ENCODE results near the gene GPX3.

GPX3 gene

DNA sequence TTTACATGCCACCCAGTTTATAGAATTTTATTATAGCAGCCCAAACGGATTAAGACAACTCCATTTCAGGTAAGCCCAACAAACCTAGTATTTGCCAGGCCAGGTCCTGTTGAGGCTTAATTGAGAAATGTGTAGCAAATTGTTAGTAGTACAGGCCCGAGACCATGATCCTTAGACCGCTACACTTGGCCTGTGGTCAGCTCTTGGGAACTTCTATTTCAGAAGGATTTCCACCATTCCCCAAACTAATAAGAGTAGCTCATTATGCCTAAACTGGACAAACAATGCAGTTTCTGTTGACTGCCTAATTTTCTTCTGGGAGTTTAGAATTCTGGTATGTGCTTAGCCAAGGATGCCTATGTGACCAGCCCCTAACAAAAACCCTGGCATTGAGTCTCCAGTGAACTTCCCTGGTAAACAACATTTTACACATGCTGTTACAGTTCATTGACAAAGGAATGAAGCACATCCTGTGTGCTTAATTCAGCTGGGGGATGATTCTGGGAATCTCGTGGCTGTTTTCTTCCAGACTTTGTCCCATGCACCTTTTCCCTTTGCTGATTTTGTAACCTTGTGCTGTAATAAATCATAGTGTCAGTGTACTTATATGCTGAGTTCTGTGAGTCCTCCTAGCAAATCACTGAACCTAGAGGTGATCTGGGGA lies 5.6 kb upstream of the GPX3 start:
- no peak for DNase-seq (ENCODE audit: low read depth, low spot score)

DNA sequence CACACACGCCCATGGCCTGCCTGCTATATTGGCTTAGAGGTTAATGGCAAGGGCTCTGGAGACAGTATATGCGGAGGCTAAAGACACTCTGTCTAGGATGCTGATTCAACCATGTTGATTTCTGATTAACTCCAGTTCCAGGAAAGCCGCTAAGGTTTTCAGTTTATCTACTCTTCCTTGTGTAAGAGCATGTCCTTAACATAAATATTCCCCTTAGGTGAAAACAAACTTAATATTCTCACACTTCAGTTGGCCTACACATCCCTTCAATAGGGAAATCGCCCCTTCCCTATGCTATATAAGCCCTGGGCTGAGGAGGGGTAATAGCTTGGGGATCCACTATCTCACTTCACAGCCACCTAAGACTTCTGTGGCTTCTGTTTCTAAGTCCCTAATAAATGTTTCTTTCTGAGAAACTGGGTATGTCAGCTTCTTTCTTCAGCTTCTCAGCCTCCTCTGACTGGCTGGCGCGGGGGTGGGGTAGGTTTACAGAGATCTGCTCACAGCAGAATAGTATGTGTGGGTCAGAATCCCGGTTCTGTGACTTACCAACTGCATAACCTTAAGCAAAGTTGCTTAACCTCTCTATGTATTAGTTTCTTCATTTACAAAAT lies 4.3 kb upstream of the GPX3 start:
- DNase-seq (ENCODE audit: low read depth, low spot score) = no peak

DNA sequence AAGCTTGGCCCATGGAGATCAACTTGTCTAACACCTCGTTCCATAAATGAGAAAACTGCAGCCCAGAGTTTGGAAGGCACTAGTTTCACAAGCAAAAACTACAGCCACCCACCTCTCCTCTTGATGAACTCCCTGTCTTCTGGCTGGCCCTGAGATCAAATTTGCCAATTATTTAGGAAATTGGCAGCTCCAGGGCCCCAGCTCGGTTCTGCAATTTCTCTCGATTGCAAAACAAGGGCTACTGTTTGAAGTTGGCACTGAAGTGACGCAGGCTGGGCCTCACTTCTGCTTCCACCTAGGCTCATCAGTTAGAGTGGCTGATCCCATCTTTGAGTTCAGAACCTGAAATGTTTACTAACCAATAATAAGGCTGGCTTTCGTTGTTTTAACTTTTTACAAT lies 3.7 kb upstream of the GPX3 start:
- no peak for DNase-seq (ENCODE audit: low read depth, low spot score)

DNA sequence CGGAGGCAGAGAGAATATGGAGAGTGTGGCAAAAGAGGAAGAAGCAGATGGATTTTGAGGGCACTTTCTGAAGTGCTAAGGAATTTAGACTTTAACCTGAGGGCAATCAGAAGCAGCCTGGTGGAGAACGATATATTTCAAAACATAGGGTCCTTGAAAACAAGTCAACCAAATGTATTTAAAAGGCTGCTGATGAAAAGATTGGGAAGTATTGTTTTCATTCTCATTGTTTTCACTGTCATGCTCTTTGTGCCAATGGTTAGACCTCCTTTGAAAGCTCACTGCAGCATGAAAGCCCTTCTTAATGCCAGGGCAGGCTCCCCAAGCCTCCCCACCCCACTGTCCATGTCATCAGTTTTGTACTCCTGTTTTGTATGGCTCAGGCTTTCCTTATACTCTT lies 2.5 kb upstream of the GPX3 start:
- no peak for DNase-seq (ENCODE audit: low read depth, low spot score)

DNA sequence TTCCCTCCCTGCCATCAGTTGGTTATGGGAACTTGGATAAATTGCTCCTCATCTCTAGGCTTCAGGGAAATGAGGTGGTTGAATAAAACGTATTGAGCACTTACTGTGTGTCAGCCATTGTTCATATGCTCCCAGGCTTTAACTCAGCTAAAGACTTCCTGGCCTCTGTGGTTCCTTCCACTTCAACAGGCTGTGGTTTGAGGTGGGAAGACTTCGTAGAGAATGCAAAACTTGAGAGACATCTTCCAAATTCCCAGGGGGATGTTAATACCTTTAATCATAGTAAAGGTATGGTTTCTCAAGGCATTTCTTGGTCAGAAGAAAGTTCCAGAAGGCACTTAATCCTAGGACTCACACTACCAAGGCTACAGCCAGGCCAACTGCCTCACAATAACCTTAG lies 1.5 kb upstream of the GPX3 start:
- no peak for DNase-seq (ENCODE audit: low read depth, low spot score)

DNA sequence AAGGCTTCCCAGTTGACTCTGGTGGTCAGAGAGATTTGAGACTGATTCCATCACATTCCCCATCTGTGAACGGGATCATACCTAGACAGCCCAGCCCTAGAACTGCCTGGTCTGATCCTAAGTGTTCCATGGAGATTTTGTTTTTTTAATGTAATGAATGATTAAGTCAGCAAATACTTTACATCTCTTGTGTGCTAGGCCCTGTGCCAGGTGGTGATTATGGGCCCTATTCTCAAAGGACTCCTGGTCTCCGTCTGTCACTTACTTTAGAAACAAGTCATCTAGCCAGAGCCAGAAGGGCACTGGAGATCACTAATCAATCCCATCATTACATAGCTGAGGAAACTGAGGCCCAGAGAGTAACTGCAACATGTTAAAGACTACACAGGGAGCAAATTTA lies 1.1 kb upstream of the GPX3 start:
- no peak for DNase-seq (ENCODE audit: low read depth, low spot score)

DNA sequence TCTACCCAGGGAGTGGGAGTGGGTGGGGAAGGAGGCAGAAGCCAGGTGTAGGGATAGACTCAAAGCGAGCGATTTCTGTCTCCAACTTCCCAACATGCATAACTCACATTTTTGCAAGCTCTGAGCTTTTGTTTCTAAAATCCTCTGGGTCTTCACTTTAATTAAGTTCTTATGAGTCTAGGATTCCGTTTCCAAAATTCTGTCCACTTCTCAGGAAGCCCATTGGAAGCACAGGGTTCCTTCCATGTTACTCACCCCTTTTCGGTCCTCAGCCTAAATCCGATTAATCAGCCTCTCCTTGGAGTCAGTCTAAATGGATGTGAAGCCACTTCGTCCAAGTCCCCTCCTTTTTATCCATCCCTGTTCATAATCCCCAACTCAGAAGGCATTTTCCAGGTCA lies 1.4 kb downstream of the GPX3 start:
- DNase-seq (ENCODE audit: low read depth, low spot score) = no peak

DNA sequence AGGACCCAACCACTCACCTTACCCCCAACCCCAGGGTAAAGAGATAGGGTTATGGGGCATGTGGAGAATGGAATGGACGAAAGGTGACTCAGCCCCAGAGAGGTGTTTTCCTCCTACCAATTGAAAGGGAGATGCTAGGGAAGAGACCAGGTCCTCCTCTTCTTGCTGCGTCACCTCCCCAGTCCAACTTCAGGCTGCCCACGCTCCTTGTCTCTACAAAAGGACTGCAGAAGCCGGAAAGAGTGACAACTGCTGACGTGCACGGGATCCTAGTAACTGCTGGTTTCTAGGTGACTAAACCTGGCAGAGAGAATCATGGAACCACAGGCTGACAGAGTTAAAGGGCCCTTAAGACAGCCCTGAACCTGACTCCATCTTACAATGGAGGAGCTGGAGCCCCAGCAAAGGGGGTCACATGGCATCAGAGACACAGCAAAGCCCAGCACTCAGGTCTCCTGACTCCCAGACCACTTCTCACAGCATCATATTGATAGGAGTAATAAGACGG lies 2.2 kb downstream of the GPX3 start:
- no peak for DNase-seq (ENCODE audit: low read depth, low spot score)

DNA sequence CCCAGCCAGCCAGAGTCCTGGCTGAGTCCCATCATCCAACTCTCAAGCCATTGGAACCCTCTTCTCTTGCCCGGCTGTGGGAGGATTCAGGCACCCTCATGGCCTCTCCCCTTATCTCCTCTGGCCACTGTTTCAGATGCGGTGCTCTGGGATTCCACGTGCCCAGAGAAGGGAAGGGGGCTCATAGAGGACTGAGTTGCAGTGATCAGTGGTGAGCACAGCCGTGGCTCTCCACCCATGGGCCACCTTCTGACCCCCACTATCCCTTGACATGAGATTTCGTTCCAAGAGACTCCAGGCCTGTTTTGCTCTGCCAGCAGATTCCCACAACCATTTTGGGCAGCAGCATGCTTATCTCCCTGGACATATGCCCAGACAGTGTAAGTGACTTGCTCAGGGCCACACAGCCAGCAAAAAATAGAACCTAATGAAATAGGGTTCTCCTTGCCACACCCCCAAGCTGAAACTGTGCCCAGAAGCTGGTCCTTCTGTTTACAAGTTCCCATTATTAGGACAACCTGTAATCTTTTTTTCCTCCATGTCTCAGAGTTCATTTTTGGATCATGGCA lies 2.7 kb downstream of the GPX3 start:
- no peak for DNase-seq (ENCODE audit: low read depth, low spot score)

DNA sequence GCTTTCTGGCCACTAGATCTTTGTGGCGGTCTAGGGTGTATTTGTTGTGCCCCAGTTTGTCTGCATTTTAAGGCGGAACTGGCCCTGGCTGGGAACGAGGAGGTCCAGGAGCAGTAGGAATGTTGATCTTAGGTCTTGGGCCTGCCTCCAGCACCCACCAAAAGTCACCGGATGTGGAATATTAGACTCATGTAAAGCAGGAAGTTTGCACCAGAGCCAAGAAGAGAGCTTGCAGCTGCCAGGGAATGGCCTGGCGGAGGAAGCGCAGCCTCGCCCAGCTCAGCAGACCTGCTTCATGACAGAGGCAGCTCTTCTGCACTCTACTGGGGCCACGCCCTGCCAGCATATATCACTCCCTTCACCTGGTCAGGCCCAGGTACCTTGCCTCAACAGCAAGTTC lies 3.3 kb downstream of the GPX3 start:
- DNase-seq (ENCODE audit: low read depth, low spot score) = no peak

DNA sequence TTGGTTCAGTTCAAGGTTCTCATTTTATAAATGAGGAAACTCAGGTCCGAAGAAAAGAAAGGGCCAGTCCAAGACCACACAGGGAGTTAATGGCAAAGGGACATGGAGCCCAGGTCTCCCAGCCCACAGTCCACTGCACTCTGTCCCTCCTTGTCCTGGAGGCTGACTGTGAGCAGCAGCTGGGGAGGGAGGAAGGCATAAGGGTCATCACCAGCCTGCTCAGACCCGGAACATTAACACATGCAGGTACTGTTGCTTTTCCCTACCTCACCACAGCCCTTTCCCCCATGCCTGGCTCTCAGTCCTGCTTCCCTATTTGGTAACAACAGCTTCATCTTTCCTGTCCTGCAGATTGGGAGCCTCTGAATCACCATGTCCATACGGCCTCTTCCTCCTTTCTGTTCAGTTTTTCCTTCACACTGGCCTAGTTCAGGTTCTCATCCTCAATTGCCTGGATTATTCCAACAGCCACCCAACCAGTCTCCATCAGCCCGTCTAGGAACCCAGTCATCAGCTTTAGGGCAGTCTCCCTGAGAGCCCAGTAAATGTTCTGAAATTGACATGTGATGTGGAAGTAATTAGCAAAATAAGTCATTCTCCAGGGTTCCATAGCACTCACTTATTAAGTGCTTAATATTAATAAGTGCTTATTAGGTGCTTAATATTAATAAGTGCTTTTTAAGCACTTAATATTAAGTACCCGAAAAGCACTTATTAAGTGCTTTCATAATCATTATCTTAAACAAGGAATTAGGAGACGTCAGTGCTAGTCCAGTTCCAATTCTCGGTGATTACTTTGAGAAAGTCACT lies 4.3 kb downstream of the GPX3 start:
- DNase-seq (ENCODE audit: low read depth, low spot score) = no peak

DNA sequence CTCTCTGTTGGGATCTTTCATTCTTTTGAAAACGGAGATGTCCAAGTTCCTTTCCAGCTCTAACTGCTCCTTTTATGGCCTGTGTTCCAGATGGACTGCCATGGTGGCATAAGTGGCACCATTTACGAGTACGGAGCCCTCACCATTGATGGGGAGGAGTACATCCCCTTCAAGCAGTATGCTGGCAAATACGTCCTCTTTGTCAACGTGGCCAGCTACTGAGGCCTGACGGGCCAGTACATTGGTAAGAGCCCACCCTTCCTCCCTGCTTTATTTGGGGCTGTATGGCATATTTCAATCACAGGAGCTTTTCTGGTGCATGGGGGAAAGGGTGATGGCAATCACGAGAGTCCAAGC lies 4.8 kb downstream of the GPX3 start:
- no peak for DNase-seq (ENCODE audit: low read depth, low spot score)

DNA sequence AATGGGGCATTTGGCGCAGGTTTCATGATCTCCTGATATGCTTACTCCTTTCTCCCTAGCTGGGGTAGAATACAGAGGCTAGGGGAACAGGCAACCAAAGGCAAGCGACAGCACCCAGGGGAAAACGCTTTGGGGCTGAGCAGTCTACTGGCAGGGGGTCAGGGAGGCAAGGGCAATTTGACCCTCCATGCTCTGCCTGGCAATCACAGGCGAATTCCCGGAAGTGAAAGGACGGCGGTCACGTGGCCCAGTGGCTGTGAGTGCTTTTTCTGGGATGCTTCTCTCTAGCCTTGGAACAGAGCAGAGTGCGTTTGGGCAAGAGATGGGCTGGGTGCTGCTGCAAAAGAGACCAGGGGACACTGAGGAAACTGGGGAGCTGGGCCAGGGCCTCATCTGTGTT lies 5.7 kb downstream of the GPX3 start:
- no peak for DNase-seq (ENCODE audit: low read depth, low spot score)

DNA sequence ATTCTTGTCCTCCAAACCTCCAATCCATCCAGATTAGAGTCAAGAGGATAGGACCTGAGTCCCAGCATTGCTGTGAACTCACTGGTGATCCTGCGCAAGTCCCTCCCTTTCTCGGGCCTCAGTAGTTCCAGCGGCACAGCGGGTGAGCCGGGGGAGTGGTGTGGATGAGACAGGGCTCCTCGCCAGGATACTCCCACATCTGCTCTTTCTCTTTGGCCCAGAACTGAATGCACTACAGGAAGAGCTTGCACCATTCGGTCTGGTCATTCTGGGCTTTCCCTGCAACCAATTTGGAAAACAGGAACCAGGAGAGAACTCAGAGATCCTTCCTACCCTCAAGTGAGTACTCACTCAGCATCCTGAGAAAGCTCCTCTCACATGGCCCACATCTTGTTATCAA lies 6.3 kb downstream of the GPX3 start:
- DNase-seq (ENCODE audit: low read depth, low spot score) = no peak

DNA sequence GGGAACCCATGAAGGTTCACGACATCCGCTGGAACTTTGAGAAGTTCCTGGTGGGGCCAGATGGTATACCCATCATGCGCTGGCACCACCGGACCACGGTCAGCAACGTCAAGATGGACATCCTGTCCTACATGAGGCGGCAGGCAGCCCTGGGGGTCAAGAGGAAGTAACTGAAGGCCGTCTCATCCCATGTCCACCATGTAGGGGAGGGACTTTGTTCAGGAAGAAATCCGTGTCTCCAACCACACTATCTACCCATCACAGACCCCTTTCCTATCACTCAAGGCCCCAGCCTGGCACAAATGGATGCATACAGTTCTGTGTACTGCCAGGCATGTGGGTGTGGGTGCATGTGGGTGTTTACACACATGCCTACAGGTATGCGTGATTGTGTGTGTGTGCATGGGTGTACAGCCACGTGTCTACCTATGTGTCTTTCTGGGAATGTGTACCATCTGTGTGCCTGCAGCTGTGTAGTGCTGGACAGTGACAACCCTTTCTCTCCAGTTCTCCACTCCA lies 7.6 kb downstream of the GPX3 start:
- DNase-seq (ENCODE audit: low read depth, low spot score) = no peak

DNA sequence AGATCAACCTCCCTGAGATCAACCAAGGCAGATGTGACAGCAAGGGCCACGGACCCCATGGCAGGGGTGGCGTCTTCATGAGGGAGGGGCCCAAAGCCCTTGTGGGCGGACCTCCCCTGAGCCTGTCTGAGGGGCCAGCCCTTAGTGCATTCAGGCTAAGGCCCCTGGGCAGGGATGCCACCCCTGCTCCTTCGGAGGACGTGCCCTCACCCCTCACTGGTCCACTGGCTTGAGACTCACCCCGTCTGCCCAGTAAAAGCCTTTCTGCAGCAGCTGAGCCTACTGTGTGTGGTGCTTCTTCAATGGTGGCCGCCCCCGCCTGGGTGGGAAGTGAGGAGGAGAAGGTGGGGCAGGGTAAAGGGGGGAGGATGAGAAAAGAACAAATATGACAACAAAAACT lies 8.3 kb downstream of the GPX3 start:
- no peak for DNase-seq (ENCODE audit: low read depth, low spot score)

DNA sequence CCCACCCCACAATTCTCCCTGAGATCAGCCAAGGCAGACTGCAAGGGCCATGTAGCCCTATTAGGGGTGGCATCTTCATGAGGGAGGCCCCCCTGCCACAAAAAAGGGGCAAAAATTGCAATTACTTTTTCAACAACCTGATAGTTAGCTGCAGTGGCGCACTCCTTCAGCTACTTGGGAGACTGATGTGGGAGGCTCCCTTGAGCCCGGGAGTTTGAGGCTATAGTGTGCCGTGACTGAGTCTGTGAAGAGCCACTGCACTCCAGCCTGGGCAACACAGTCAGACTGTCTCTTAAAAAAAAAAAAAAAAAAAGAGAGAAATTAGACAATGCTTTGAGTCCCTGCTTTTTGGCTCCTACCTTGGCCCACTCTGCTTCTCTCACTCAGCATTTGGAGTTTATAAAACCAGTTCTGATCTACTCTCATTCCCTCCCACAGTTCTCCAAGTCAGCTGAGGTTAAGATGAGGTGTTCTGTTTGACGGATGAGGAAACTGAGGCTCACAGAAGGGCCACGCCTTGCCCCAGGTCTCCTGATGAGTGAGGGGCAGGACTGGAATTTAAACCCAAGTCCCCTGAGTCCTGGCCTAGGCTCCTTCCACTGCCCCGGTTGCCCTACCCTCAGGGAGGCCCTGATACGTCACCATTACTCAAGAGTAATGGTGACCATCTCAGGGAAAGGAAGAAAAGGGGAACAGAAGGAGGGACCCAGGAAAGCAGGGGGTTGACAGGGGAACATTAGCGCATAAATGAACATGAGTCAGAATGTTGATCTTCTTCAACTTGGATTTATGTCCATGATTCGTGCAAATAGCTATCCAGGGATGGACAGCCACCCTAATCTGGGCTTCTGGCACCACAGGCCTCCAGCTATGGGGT lies 9.0 kb downstream of the GPX3 start:
- no peak for DNase-seq (ENCODE audit: low read depth, low spot score)

DNA sequence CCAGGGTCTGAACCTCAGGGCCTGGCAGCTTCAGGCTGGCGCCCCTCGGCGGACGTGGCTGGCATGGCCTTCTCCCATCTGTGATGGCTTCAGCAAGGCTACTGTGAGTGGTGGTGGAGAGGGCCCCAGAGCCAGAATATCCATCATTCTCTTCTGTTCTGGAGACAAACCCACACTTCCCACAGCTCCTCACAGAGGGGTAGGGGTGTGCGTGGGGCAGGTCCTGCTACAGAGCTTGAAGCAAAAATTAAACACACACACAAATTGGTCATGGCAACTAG lies 9.6 kb downstream of the GPX3 start:
- DNase-seq (ENCODE audit: low read depth, low spot score) = no peak

DNA sequence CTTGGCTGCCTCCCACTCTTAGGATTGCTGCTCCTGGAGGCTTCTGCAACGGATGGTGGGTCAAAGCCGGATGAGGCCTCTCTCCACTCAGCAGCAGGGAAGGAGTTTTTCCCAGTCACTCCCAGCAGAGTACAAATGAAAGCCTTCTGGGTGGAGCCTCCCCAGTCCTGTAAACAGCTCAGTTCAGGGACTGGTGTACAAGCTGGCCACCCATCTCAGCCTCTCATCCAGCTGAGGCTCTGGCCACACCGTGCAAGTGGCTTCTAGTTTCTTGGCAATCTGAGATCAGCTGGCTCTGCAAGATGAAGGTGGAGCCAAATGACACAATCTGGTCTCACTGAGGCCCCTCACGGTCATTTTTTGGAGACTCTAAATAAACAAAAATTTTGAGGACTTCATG lies 10.0 kb downstream of the GPX3 start:
- DNase-seq (ENCODE audit: low read depth, low spot score) = no peak

DNA sequence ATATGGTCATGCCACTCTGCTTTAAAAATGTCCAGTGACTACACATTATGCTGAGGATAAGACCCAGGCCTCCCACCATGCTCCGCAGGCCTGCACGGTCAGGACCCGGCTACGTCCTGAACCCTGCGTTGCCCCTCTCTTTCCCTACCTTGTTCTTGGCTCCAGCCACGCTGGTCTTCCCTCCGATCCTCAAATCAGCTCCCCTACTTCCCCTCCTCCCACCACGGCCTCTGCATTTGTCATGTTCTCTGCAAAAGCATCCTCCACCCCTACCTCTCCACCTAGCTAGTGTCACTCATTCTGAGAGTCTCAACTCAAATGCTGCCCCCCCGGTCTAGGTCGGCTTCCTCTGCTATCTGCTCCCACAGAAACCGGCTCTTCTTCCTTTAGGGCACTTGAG lies 11.2 kb downstream of the GPX3 start:
- DNase-seq (ENCODE audit: low read depth, low spot score) = no peak

DNA sequence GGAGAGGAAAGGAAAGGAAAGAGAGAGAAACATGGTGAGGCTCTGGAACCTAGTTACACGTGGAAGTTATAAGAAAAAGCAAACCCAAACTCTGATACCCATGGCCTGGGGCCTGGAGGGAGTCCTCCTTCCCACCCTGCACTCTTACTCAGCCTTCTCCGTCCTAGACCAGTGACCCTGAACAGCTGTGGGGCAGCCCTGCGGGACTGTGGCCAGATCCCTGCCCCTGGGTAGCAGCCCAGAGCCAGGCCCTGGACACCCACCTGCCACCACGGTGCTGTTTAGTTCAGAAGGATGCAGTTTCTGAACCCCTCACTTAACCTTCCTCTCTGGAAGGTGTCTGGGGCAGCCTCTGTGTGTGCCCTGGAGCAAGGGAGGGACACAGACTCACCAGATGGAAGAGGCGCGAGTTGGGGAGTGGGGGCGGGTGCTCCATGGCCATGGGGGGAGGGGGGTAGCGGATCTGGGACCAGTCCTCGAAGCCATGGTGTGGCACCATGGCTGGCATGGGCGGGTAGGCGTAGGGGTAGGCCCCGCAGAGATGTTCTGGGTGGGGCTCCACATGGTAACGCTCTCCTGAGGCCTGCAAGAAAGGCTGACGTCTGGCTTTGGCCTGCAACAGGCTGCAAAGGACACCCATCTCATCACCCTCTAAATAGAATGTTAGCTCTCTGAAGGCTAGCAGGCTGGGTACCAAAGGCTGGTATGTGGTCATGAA lies 13.0 kb downstream of the GPX3 start:
- no peak for DNase-seq (ENCODE audit: low read depth, low spot score)
